K562 (cell line): Measurements from ENCODE around the gene GPR75. TPM values are rescaled to one million over a fixed set of nuclear protein-coding genes. Genes with fewer than 3 reads are reported as not detected.

Experiments used
- ATAC-seq: fragments of 200-7000 bp; cut with Tn5 transposase; 3 replicates; pipeline ENCODE4 v1.9.1; 2020; ENCODE audit warnings: moderate library complexity
- BruUV-seq: library from RNA; stranded (reverse); fragments of 400-500 nt; replicated peaks from 2 replicates; lab custom pipeline; 2021; lab: Mats Ljungman, UMichigan
- CTCF ChIA-PET: fragments of 300-600 bp; formaldehyde crosslinking; extraction: SDS; loops from one replicate; lab custom pipeline; 2021; ENCODE audit warnings: low intra/inter-chr PET ratio; lab: Yijun Ruan, JAX
- POLR2A ChIA-PET: fragments of 300-600, 350-650 bp; sonication (Branson Sonifier 250); formaldehyde crosslinking; extraction: SDS; loops from one replicate; lab custom pipeline; 2021; ENCODE audit warnings: antibody characterized with exemption, inconsistent platforms; lab: Yijun Ruan, JAX
- DNase-seq, 4 experiments: peaks; one replicate each; pipeline versions ENCODE4 v3.0.0 to v3.0.0-alpha.2; 2011 to 2018; ENCODE audit warnings: low spot score in 3 of 4, mixed read lengths in 3 of 4; ENCODE audit errors: extremely low read depth in 1 of 4
- FAIRE-seq: peaks from 2 replicates; lab custom pipeline; 2011; peaks lifted over from hg19 to GRCh38; lab: Jason Lieb, UNC
- H2AFZ ChIP-seq: 2 replicates; pipeline ENCODE4 v1.6.0; 2011; ENCODE audit warnings: low read depth, low read length, control low read depth, inconsistent platforms
- H3K27ac ChIP-seq: fragments of 200-600 bp; 3 replicates; pipeline ENCODE4 v1.8.0; 2011; ENCODE audit warnings: low read depth, mild to moderate bottlenecking, control low read depth, inconsistent platforms, low read length, moderate library complexity, mixed read lengths; ENCODE audit errors: extremely low read depth
- H3K27me3 ChIP-seq, 2 experiments: fragments of 300-600 bp in 1 of 2; 2 replicates in 1 of 2; 3 replicates in 1 of 2; pipeline versions ENCODE4 v1.6.0 to v1.8.0; 2011; ENCODE audit warnings: inconsistent platforms in 2 of 2, low read length in 2 of 2, mild to moderate bottlenecking in 1 of 2, mixed read lengths in 1 of 2, moderate library complexity in 1 of 2; ENCODE audit not compliant: control insufficient read depth in 2 of 2, insufficient read depth in 2 of 2
- H3K36me3 ChIP-seq: fragments of 300-600 bp; 3 replicates; pipeline ENCODE4 v1.8.0; 2011; ENCODE audit warnings: mild to moderate bottlenecking, low read length, inconsistent platforms; ENCODE audit not compliant: control insufficient read depth, insufficient read depth
- H3K4me1 ChIP-seq, 2 experiments: fragments of 200-600 bp in 1 of 2; replicated peaks in 1 of 2; 2 replicates in 1 of 2; 3 replicates in 1 of 2; pipeline versions ENCODE4 v1.5.1 to v1.8.0; 2011; ENCODE audit warnings: inconsistent platforms in 2 of 2, low read length in 2 of 2, mild to moderate bottlenecking in 1 of 2, mixed read lengths in 1 of 2, moderate library complexity in 1 of 2; ENCODE audit not compliant: control insufficient read depth in 2 of 2, insufficient read depth in 2 of 2
- H3K4me2 ChIP-seq: 2 replicates; pipeline ENCODE4 v1.6.1; 2011; ENCODE audit warnings: low read length, control low read depth, inconsistent platforms, mixed read lengths; ENCODE audit not compliant: insufficient read depth
- H3K4me3 ChIP-seq: fragments of 200-600 bp; sonication (generic), shearing (Covaris generic); 2 replicates; pipeline ENCODE4 v1.5.1; 2016; ENCODE audit warnings: control low read depth, inconsistent platforms
- H3K79me2 ChIP-seq: fragments of 200-600 bp; 3 replicates; pipeline ENCODE4 v1.8.0; 2011; ENCODE audit warnings: low read length, inconsistent platforms; ENCODE audit not compliant: control insufficient read depth, insufficient read depth
- H3K9ac ChIP-seq, 2 experiments: 2 replicates each; pipeline versions ENCODE4 v1.6.0 to v1.6.1; 2011; ENCODE audit warnings: low read depth in 2 of 2, low read length in 2 of 2, control low read depth in 1 of 2, inconsistent platforms in 1 of 2, mild to moderate bottlenecking in 1 of 2, mixed read lengths in 1 of 2; ENCODE audit not compliant: insufficient read depth in 1 of 2
- H3K9me1 ChIP-seq: one replicate; pipeline ENCODE4 v1.6.0; 2011; ENCODE audit warnings: inconsistent platforms, mild to moderate bottlenecking, low read length, moderate library complexity; ENCODE audit not compliant: control insufficient read depth, insufficient read depth
- H3K9me3 ChIP-seq: replicated peaks from 2 replicates; pipeline ENCODE4 v1.5.1; 2011; ENCODE audit warnings: low read depth, low read length, inconsistent platforms; ENCODE audit not compliant: control insufficient read depth, insufficient read depth
- H4K20me1 ChIP-seq: replicated peaks from 2 replicates; pipeline ENCODE4 v1.6.1; 2011; ENCODE audit warnings: low read length, inconsistent platforms, mixed read lengths; ENCODE audit not compliant: control insufficient read depth, insufficient read depth
- CCNT2 ChIP-seq: IDR thresholded peaks from 2 replicates; pipeline ENCODE4 v1.6.1; 2011; ENCODE audit warnings: borderline replicate concordance, low read depth, mild to moderate bottlenecking, moderate library complexity, mixed read lengths, low read length; ENCODE audit not compliant: insufficient read length; ENCODE audit errors: extremely low read depth
- HDGF ChIP-seq: fragments of 450-650 bp; IDR thresholded peaks from 2 replicates; pipeline ENCODE4 v1.6.1; 2016
- HMGN3 ChIP-seq: IDR thresholded peaks from 2 replicates; pipeline ENCODE4 v1.6.1; 2011; ENCODE audit warnings: borderline replicate concordance, low read depth, mild to moderate bottlenecking, mixed read lengths, low read length; ENCODE audit not compliant: insufficient read length; ENCODE audit errors: extremely low read depth
- PHF20 ChIP-seq: fragments of 450-650 bp; IDR thresholded peaks from 2 replicates; pipeline ENCODE4 v1.6.1; 2018; ENCODE audit not compliant: partially characterized antibody
- POLR2AphosphoS2 ChIP-seq: IDR thresholded peaks from 2 replicates; pipeline ENCODE4 v1.6.1; 2012; ENCODE audit warnings: low read length, improper control_type of control experiment
- PREB ChIP-seq: sonication (generic); formaldehyde crosslinking; IDR thresholded peaks from 2 replicates; pipeline ENCODE4 v1.8.1; 2023; ENCODE audit warnings: mild to moderate bottlenecking, missing genetic modification reagents
- SLC30A9 ChIP-seq: fragments of 250-450 bp; sonication (Bioruptor Pico); IDR thresholded peaks from 2 replicates; pipeline ENCODE4 v1.8.0; 2022; ENCODE audit warnings: mild to moderate bottlenecking, moderate library complexity
- SMAD3 ChIP-seq: fragments of 450-650 bp; formaldehyde crosslinking; conservative IDR thresholded peaks from 2 replicates; pipeline ENCODE4 v1.4.0; 2020; ENCODE audit warnings: mild to moderate bottlenecking
- SREBF2 ChIP-seq: sonication (generic); formaldehyde crosslinking; IDR thresholded peaks from 2 replicates; pipeline ENCODE4 v1.4.0; 2020; ENCODE audit warnings: mild to moderate bottlenecking, missing genetic modification reagents
- TBL1XR1 ChIP-seq, 2 experiments: IDR thresholded peaks; 2 replicates each; pipeline ENCODE4 v1.6.1; 2012; ENCODE audit warnings: improper control_type of control experiment in 2 of 2, low read length in 2 of 2, mild to moderate bottlenecking in 1 of 2
- TEAD4 ChIP-seq, 2 experiments: sonication (generic) in 1 of 2; formaldehyde crosslinking in 1 of 2; IDR thresholded peaks; 2 replicates each; pipeline versions ENCODE4 v1.6.1 to v1.8.0; 2012 to 2022; ENCODE audit warnings: borderline replicate concordance in 1 of 2, inconsistent platforms in 1 of 2, low read length in 1 of 2, mild to moderate bottlenecking in 1 of 2, missing genetic modification reagents in 1 of 2
- TFAM ChIP-seq: fragments of 250-450 bp; sonication (Bioruptor Pico); conservative IDR thresholded peaks from 2 replicates; pipeline ENCODE4 v1.5.0; 2021; ENCODE audit warnings: mild to moderate bottlenecking, moderate library complexity
- ZNF12 ChIP-seq: sonication (generic); formaldehyde crosslinking; IDR thresholded peaks from 2 replicates; pipeline ENCODE4 v1.4.0; 2020; ENCODE audit warnings: mild to moderate bottlenecking, missing genetic modification reagents
- ZNF395 ChIP-seq: fragments of 200-800 bp; sonication (Bioruptor generic); IDR thresholded peaks from 2 replicates; pipeline ENCODE4 v1.6.1; 2017; ENCODE audit warnings: missing genetic modification characterization, missing compliant biosample characterization
- WGBS: fragments of 100-300 bp; shearing (Covaris generic); methylation state at CpG from one replicate; pipeline ENCODE4 v1.1.6; 2016; ENCODE audit warnings: low coverage, mixed read lengths; ENCODE audit not compliant: insufficient coverage; ENCODE audit errors: missing lambda C conversion rate; 5-methylcytosine and 5-hydroxymethylcytosine counted together
- in situ Hi-C: fragments of 300-500 bp; cut with MboI; formaldehyde crosslinking; loops from 4 replicates; pipeline ENCODE4 v1.15.0; 2018; ENCODE audit warnings: inconsistent platforms, mixed read lengths
- intact Hi-C: fragments of 100-400 bp; cut with micrococcal nuclease; formaldehyde crosslinking; loops from 2 replicates; pipeline ENCODE4 v1.14.2; 2022
- polyA plus RNA-seq, 8 experiments: library from polyadenylated mRNA; depleted of rRNA in 4 of 8; stranded (reverse) in 5 of 8; unstranded in 3 of 8; fragments of >200 nt; fragmentation: Nextera tagmentation in 2 of 8; fragmentation: Illumina TruSeq in 1 of 8; extraction: Ambion mirVana in 2 of 8; extraction: Trizol in 1 of 8; gene quantifications; 2 replicates each; pipeline versions ENCODE4 v1.2.1 to v1.2.3, GENCODE V29; 2011 to 2014; ENCODE audit warnings: inconsistent platforms in 1 of 8, missing spikeins in 1 of 8
- total RNA-seq, 7 experiments: library from RNA; depleted of rRNA in 6 of 7; stranded (reverse); fragments of >200 nt in 6 of 7; fragmentation: Illumina TruSeq in 2 of 7; extraction: Trizol in 2 of 7; gene quantifications; 2 replicates each; pipeline versions ENCODE4 v1.2.1 to v1.2.3, GENCODE V29; 2011 to 2021; ENCODE audit warnings: low replicate concordance in 1 of 7

The GPR75 gene
- total and polyA plus RNA-seq, 9 of the 15 experiments (the other 6 are each of a cell fraction or from before 2014, with no cell fraction given), result 0.10 to 3.9 (median 2.3) TPM

GRCh38 chr2:53877112-53877511, 17.3 kb upstream of the GPR75 start:
- intact Hi-C loops, result no loop called here
- TF ChIP-seq SMAD3 (CRISPR knock-in tag) (no peak), HMGN3 (no peak), TBL1XR1 (IDR thresholded peaks at IDR 0.05; ENCODE audit: low read length in 2 of 2) (no peak), HDGF (no peak), TFAM (CRISPR knock-in tag) (no peak)
- H3K27me3 ChIP-seq, result no peaks in the 10 kb centered on the region
- no peaks in the 10 kb centered on the region for H3K79me2 ChIP-seq
- H3K27ac ChIP-seq, result no peak overlapping the region
- 100% methylated on average over 1 of the region's 1 CpG for WGBS
- POLR2A ChIA-PET, result no interaction called here
- no peak overlapping the region for H2AFZ ChIP-seq
- BruUV-seq, result no TSS peak
- H3K4me2 ChIP-seq, result no peak overlapping the region
- no peak overlapping the region for H3K4me3 ChIP-seq
- CTCF ChIA-PET, result no interaction called here
- no peaks in the 10 kb centered on the region for H3K9me1 ChIP-seq
- H3K4me1 ChIP-seq, result no peaks in the 10 kb centered on the region
- H3K9me3 ChIP-seq, result no peaks in the 10 kb centered on the region
- H4K20me1 ChIP-seq, result no peaks in the 10 kb centered on the region
- ATAC-seq (no peak), FAIRE-seq (no peak), DNase-seq (no peak)
- H3K36me3 ChIP-seq, result peaks cover 75% of the 10 kb centered on the region
- in situ Hi-C loops, result no loop called here
- H3K9ac ChIP-seq, result no peak overlapping the region

- H3K27me3 ChIP-seq, result no peaks in the 10 kb centered on the region
- H3K9ac ChIP-seq, result no peak overlapping the region
- no peak overlapping the region for H3K4me2 ChIP-seq
- H3K9me1 ChIP-seq, result no peaks in the 10 kb centered on the region
- no peak overlapping the region for H3K4me3 ChIP-seq
- no peaks in the 10 kb centered on the region for H3K9me3 ChIP-seq
- ChIA-PET CTCF (no interaction called here), POLR2A (interaction anchor here (1.2 to 1.6 kb wide), 2 partner anchors 13 to 74 kb away, joined by 3 to 4 read pairs; no protein-coding TSS in a partner anchor)
- no peak for DNase-seq
- no peak overlapping the region for H2AFZ ChIP-seq
- peaks cover 64% of the 10 kb centered on the region; the same call in 2 of the 3 replicates for H3K36me3 ChIP-seq
- no peaks in the 10 kb centered on the region for H3K79me2 ChIP-seq
- no peak overlapping the region for H3K27ac ChIP-seq
- intact Hi-C loops, result no loop called here
- no peaks in the 10 kb centered on the region for H3K4me1 ChIP-seq
- in situ Hi-C loops, result no loop called here
- FAIRE-seq, result no peak
- 96% methylated on average over 6 of the region's 7 CpGs for WGBS
- no peak for ATAC-seq
- BruUV-seq, result no TSS peak
- H4K20me1 ChIP-seq, result no peaks in the 10 kb centered on the region
- TF ChIP-seq POLR2AphosphoS2 (no peak), TEAD4 (IDR thresholded peaks at IDR 0.05; ENCODE audit: low read length) (no peak), TEAD4 (CRISPR knock-in tag; IDR thresholded peaks at IDR 0.05; ENCODE audit: borderline replicate concordance) (no peak), ZNF395 (CRISPR knock-in tag) (no peak), PHF20 (no peak), ZNF12 (CRISPR knock-in tag) (no peak), CCNT2 (no peak), PREB (no peak), SLC30A9 (no peak), SREBF2 (CRISPR knock-in tag) (no peak)
Measured at GRCh38 chr2:53874401-53874950, 14.7 kb upstream of the GPR75 start.
